Stimulated activated naive CD8-positive, alpha-beta T cell treated with anti-CD3 and anti-CD28 coated beads, Interleukin-15, Interleukin-2, amounts not matched to agents 100 ng/mL and 50 ng/mL, for 24 hours (primary cell): Measurements from ENCODE around the gene ADAMTS13.
"Not testable (repeated sequence)": the region's sequence is repeated elsewhere in the genome, so short reads cannot be mapped to it uniquely, and the experiment has no call there.

Experiments used
- H3K27ac Mint-ChIP-seq: one replicate; pipeline ENCODE4 v1.8.0; 2021; ENCODE audit warnings: mild to moderate bottlenecking, mixed read lengths
- H3K27me3 Mint-ChIP-seq: one replicate; pipeline ENCODE4 v1.8.0; 2021; ENCODE audit warnings: mixed read lengths
- H3K36me3 Mint-ChIP-seq: one replicate; pipeline ENCODE4 v1.8.0; 2021; ENCODE audit warnings: low read depth, mixed read lengths
- H3K4me1 Mint-ChIP-seq: one replicate; pipeline ENCODE4 v1.8.0; 2021; ENCODE audit warnings: low read depth, mixed read lengths
- H3K4me3 Mint-ChIP-seq: one replicate; pipeline ENCODE4 v1.8.0; 2021; ENCODE audit warnings: mild to moderate bottlenecking, mixed read lengths
- H3K9me3 Mint-ChIP-seq: one replicate; pipeline ENCODE4 v1.8.0; 2021; ENCODE audit warnings: mixed read lengths

Gene ADAMTS13

DNA sequence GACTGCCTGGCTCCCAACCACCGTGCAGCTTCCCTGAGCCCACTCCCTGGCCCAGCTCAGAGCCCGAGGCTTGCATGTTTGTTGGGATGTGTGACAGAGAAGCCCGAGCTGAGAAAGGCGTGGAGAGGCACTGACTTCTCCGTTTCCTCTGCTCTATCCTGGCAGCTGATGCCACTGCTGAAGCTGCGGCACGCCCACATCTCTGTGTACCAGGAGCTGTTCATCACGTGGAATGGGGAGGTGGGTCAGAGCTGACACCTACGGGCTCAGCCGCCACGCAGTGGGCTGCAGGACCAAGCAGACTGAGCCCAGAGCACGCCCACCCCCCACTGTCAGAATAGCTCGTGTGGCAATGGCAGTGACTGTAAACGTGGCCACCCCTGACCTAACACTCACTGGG is 36.7 kb upstream of the ADAMTS13 start:
- H3K4me1 Mint-ChIP-seq: no peaks in the 10 kb centered on the region
- no peak overlapping the region for H3K4me3 Mint-ChIP-seq
- H3K9me3 Mint-ChIP-seq: no peaks in the 10 kb centered on the region
- no peaks in the 10 kb centered on the region for H3K36me3 Mint-ChIP-seq
- H3K27ac Mint-ChIP-seq: no peak overlapping the region
- H3K27me3 Mint-ChIP-seq: peaks cover 3% of the 10 kb centered on the region

DNA sequence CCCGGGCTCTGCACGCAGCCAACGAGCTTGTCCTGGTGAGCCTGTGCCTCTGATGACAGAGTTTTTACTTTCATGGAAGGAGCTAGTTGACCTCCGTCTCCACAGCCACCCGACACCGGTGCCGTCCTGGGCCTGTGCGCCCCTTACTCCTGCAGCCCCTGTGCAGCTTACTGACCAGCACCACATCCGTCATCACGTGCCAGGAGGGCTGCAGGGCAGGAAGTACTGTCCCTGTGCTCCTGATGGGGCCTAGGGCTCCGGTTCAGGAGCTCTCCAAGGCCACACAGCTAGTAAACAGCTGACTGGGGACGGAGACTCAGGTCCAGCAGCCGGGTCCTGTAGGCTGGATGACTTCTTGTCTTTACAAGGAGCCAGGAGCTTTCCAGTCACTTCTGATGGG is 35.8 kb upstream of the ADAMTS13 start:
- H3K9me3 Mint-ChIP-seq: no peaks in the 10 kb centered on the region
- no peak overlapping the region for H3K4me3 Mint-ChIP-seq
- no peaks in the 10 kb centered on the region for H3K4me1 Mint-ChIP-seq
- H3K36me3 Mint-ChIP-seq: no peaks in the 10 kb centered on the region
- H3K27ac Mint-ChIP-seq: no peak overlapping the region
- peaks cover 3% of the 10 kb centered on the region for H3K27me3 Mint-ChIP-seq

DNA sequence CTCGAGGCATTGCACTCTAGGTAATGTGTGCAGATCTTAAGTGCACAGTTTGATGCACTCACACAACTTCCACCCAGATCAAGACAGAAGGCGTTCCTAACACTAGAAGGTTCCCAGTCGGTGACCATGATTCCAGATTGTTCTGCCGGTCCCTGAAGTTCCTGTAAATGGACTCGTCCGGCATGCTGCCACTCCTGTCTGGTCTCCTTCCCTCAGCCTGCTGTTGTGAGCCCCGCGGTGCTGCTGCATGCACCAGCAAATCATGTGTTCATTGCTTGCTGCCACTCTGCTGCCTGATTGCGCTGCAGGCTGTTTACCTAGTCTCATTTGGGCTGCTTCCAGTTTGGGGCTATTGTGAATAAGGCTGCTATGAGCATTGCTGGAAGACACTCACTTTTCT is 34.5 kb upstream of the ADAMTS13 start:
- Mint-ChIP-seq H3K9me3 (no peaks in the 10 kb centered on the region), H3K27me3 (peaks cover 3% of the 10 kb centered on the region), H3K4me3 (no peak overlapping the region), H3K27ac (no peak overlapping the region), H3K4me1 (no peaks in the 10 kb centered on the region), H3K36me3 (no peaks in the 10 kb centered on the region)

DNA sequence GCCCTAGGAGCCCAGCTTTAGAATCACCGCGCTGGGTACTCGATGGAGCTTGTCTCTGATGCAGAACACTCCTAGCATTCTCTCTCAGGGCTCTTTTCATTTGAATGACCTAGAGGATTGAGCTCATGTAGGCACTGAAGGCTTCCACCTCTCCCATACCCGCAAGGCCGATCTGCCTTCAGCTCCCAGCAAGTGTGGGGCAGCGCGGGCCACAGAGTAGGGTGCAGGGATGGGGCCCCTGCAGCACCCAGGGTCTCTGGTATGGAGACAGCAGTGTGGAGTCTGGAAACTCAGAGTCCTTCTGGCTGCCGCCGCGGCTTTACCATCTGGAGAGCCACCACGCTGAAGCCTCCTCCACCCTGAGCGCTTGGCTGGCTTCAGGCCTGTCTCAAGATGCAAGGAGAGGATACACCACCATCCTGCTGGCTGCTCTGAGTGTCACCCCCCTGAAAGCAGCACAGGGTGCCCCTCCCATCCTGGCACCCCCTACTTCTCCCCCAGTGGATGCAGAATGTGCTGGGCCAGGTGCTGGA is 33.1 kb upstream of the ADAMTS13 start:
- no peak overlapping the region for H3K27ac Mint-ChIP-seq

DNA sequence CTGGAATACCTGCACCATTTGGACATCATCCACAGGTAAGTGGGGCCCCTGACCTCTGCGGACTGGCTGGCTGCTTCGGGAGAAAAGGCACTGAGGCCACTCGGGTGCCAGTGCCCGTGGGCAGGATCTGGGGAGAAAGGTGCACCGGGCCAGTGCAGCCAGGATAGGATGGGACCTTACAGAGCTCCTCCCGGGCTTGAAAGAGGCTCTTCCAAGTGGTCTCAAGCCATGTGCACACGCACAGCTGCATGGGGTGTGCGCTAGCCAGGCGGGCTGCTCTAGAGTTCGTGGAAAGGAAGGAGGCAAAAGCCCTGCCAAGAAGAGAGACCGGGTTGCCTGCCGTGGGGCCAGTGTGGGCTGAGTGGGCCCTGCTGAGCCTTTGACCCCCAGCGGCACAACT is 32.6 kb upstream of the ADAMTS13 start:
- H3K9me3 Mint-ChIP-seq: no peaks in the 10 kb centered on the region
- no peak overlapping the region for H3K4me3 Mint-ChIP-seq
- no peak overlapping the region for H3K27ac Mint-ChIP-seq
- no peaks in the 10 kb centered on the region for H3K36me3 Mint-ChIP-seq
- H3K4me1 Mint-ChIP-seq: no peaks in the 10 kb centered on the region
- peaks cover 3% of the 10 kb centered on the region for H3K27me3 Mint-ChIP-seq

More for the DNA sequence above, 33.1 kb upstream of the ADAMTS13 start:
- Mint-ChIP-seq H3K27me3 (peaks cover 3% of the 10 kb centered on the region), H3K4me1 (no peaks in the 10 kb centered on the region), H3K4me3 (no peak overlapping the region), H3K9me3 (no peaks in the 10 kb centered on the region), H3K36me3 (no peaks in the 10 kb centered on the region)

DNA sequence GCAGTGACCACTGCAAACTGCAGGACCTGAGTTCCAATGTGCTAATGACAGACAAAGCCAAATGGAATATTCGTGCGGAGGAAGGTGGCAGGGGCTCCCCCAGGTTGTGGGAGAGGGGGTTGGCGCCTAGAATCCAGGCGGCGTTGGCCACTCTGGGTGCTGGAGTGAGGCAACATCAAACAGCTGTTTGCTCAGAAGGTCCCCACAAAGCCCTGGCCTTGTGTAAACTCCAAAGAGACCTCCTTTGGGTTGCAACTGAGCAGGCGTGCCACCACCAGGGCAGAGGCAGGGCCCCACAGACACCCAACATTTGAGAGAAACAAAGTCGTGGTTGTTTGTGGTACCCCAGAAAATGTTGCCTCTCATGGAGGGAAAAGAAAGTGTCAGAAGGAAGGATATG is 31.5 kb upstream of the ADAMTS13 start:
- Mint-ChIP-seq H3K4me3 (no peak overlapping the region), H3K36me3 (no peaks in the 10 kb centered on the region), H3K4me1 (no peaks in the 10 kb centered on the region), H3K27ac (no peak overlapping the region), H3K27me3 (peaks cover 3% of the 10 kb centered on the region), H3K9me3 (no peaks in the 10 kb centered on the region)

DNA sequence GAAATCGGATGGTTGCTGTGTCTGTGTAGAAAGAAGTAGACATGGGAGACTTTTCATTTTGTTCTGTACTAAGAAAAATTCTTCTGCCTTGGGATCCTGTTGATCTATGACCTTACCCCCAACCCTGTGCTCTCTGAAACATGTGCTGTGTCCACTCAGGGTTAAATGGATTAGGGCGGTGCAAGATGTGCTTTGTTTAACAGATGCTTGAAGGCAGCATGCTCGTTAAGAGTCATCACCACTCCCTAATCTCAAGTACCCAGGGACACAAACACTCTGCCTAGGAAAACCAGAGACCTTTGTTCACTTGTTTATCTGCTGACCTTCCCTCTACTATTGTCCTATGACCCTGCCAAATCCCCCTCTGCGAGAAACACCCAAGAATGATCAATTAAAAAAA is 30.7 kb upstream of the ADAMTS13 start:
- not testable (repeated sequence) for H3K27me3 Mint-ChIP-seq, H3K9me3 Mint-ChIP-seq, H3K27ac Mint-ChIP-seq, H3K4me3 Mint-ChIP-seq, H3K4me1 Mint-ChIP-seq, H3K36me3 Mint-ChIP-seq

DNA sequence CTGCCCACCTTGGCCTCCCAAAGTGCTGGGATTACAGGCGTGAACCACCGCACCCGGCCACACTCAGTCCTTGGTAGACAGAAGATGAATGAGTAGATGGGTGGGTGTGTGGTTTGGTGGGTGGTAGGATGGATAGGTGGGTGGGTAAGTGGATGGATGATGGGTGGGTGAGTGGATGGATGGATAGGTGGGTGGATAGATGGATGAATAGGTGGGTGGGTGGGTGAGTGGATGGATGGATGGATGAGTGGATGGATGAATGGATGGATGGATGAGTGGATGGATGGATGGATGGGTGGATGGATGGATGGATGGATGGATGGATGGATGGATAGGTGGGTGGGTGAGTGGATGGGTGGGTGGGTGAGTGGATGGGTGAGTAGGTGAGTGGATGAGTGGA is 29.9 kb upstream of the ADAMTS13 start:
- not testable (repeated sequence) for H3K27me3 Mint-ChIP-seq, H3K9me3 Mint-ChIP-seq, H3K36me3 Mint-ChIP-seq, H3K4me1 Mint-ChIP-seq, H3K4me3 Mint-ChIP-seq, H3K27ac Mint-ChIP-seq

DNA sequence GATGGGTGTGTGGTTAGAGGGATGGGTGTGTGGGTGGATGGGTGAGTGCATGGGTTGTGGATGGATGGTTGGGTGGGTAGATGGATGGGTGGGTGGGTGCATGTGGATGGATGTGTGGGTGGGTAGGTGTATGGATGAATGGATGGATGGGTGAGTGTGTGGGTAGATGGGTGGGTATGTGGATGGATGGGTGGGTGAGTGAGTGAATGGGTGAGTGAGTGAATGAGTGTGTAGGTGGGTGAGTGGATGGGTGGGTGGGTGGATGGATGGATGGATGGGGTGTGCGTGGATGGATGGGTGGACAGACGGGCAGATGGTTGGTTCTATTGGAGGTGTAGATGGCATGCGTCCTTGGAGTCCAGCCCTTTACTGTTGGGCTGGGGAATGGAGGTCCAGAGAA is 28.8 kb upstream of the ADAMTS13 start:
- Mint-ChIP-seq H3K9me3 (no peaks in the 10 kb centered on the region), H3K27me3 (peaks cover 3% of the 10 kb centered on the region), H3K36me3 (no peaks in the 10 kb centered on the region), H3K27ac (no peak overlapping the region), H3K4me1 (no peaks in the 10 kb centered on the region), H3K4me3 (no peak overlapping the region)

DNA sequence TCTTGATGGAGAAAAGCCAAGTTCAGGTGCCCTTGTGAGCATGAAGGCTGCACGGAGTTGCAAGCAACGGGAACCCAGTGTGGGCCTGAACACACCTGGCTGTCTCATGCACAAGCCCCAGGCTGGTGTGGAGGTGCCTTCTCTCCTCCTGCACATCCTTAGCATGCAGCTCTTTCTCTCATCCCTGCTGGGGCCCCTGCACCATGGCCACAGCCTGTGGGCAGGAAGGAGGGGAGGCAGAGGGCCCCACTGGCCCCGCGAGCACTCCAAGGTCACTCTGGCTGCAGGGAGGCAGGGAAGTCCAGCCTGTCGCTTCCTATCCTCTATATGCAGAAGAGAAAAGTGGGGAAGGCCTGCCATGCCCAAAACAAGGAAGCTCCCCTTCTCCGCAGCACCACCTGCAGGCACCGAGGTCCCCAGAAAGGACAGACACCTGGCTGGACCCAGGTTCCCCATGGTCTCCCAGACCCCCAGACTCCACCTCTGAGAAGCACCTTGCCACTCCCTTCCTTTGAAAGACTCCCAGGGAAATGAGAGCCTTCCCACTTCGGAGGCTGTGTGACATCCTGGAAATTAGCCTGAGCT is 27.4 kb upstream of the ADAMTS13 start:
- peaks cover 1% of the 10 kb centered on the region for H3K27me3 Mint-ChIP-seq
- no peak overlapping the region for H3K4me3 Mint-ChIP-seq
- no peaks in the 10 kb centered on the region for H3K9me3 Mint-ChIP-seq
- no peak overlapping the region for H3K27ac Mint-ChIP-seq
- no peaks in the 10 kb centered on the region for H3K36me3 Mint-ChIP-seq
- no peaks in the 10 kb centered on the region for H3K4me1 Mint-ChIP-seq

DNA sequence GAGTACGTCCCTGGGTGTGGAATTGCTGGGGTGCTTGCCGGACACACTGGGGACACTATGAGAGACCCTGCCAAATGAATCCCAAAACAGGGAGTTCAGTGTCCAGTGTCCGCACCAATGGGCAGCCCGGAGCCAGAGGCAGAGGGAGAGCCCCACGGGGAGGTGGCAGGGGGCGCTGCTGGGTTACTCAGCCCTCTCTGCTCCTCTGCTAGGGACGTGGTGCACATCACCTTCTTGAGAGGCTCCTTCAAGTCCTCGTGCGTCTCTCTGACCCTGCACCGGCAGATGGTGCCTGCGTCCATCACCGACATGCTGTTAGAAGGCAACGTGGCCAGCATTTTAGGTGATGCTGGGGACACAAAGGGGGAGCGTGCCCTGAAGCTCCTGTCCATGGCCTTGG is 25.2 kb upstream of the ADAMTS13 start:
- Mint-ChIP-seq H3K4me1 (no peaks in the 10 kb centered on the region), H3K27me3 (no peaks in the 10 kb centered on the region), H3K4me3 (no peak overlapping the region), H3K36me3 (no peaks in the 10 kb centered on the region), H3K27ac (no peak overlapping the region), H3K9me3 (no peaks in the 10 kb centered on the region)

DNA sequence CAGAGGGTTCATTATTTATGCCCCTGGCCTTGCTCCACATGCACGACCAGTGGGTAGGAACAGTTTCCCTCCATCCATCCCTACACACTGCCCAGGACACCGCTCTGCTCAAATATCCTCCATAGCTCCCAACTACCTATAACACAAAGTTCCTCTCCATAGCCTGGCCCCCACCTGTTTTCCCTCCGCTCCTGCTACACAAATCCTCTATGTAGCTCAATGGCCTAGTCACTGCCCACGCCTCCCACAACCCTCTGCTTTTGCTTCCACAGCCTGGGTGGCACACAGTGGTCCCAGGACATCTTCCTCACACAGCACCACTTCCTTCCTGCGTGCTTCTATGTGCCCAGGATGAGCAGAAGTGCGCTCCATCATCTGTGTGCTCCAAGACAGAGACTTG is 24.8 kb upstream of the ADAMTS13 start:
- no peaks in the 10 kb centered on the region for H3K9me3 Mint-ChIP-seq
- no peaks in the 10 kb centered on the region for H3K36me3 Mint-ChIP-seq

DNA sequence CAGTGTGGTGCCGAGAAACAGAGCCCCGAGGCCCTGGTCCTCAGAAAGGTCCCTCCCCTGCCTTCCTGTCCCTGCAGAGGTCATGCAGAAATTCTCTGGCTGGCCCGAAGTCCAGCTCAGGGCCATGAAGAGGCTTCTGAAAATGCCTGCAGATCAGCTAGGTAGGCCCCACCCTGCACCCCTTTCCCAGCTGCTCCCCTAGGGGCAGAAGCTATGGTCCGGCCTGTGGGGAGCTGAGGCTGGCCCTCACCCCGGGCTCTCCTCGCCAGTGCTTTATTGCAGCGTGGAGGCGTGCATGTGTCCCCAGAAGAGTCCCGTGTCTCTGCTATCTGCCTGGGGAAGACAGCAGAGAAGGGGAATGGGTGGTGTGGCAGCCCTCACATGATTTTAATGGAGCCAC is 24.3 kb upstream of the ADAMTS13 start:
- no peaks in the 10 kb centered on the region for H3K4me1 Mint-ChIP-seq
- H3K9me3 Mint-ChIP-seq: no peaks in the 10 kb centered on the region
- no peak overlapping the region for H3K4me3 Mint-ChIP-seq
- H3K27me3 Mint-ChIP-seq: no peaks in the 10 kb centered on the region
- no peaks in the 10 kb centered on the region for H3K36me3 Mint-ChIP-seq
- no peak overlapping the region for H3K27ac Mint-ChIP-seq

More for the DNA sequence above, 24.8 kb upstream of the ADAMTS13 start:
- H3K27ac Mint-ChIP-seq: no peak overlapping the region
- no peak overlapping the region for H3K4me3 Mint-ChIP-seq
- no peaks in the 10 kb centered on the region for H3K27me3 Mint-ChIP-seq
- no peaks in the 10 kb centered on the region for H3K4me1 Mint-ChIP-seq

DNA sequence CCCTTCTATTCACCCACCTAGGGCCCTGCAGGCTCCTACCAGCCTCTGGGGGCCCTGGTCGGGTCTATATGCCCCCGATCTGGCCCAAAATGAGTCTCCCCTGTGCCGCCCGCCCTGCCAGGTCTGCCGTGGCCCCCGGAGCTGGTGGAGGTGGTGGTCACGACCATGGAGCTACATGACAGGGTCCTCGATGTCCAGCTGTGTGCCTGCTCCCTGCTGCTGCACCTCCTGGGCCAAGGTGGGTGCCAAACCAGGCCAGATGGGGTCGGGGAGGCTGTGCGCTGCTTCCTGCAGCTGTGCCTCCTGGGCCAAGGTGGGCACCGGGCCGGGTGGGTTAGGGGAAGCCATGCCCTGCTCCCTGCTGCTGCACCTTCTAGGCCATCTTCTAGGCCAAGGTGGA is 21.9 kb upstream of the ADAMTS13 start:
- H3K36me3 Mint-ChIP-seq: peaks cover 6% of the 10 kb centered on the region
- no peaks in the 10 kb centered on the region for H3K27me3 Mint-ChIP-seq
- H3K9me3 Mint-ChIP-seq: no peaks in the 10 kb centered on the region
- H3K4me3 Mint-ChIP-seq: no peak overlapping the region
- H3K27ac Mint-ChIP-seq: no peak overlapping the region
- peaks cover 5% of the 10 kb centered on the region for H3K4me1 Mint-ChIP-seq

DNA sequence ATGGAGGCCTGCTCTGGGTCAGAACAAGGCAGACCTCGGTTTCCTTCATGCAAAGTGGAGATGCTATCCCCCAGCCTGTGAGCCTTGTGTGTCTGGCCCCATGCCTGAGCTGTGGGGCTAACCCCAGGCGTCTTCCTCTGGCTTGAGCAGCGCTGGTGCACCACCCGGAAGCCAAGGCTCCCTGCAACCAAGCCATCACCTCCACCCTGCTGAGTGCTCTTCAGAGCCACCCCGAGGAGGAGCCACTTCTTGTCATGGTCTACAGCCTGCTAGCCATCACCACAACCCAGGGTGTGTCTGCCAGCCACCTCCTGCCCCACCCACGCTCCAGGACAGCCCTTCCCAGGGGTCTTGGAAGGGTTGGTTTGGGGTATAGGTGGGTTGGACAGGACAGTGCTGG is 20.6 kb upstream of the ADAMTS13 start:
- H3K27me3 Mint-ChIP-seq: no peaks in the 10 kb centered on the region
- H3K4me3 Mint-ChIP-seq: no peak overlapping the region
- H3K9me3 Mint-ChIP-seq: no peaks in the 10 kb centered on the region
- no peak overlapping the region for H3K27ac Mint-ChIP-seq
- peaks cover 5% of the 10 kb centered on the region for H3K4me1 Mint-ChIP-seq
- H3K36me3 Mint-ChIP-seq: peaks cover 19% of the 10 kb centered on the region

DNA sequence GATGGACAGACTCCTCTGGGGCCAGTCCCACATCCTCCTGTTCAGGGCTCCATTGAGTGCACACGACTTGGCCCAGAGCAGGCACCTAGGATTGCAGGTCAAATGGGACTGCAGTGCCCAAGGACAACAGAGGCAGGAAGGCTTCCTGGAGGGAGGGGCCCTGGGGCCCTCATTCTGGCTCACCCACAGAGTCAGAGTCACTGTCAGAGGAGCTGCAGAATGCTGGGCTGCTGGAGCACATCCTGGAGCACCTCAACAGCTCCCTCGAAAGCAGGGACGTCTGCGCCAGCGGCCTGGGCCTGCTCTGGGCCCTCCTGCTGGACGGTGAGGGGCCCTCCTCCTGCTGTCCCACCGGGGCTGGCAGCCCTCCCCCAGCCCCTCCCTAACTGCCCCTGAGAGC is 19.5 kb upstream of the ADAMTS13 start:
- no peaks in the 10 kb centered on the region for H3K27me3 Mint-ChIP-seq
- no peak overlapping the region for H3K4me3 Mint-ChIP-seq
- H3K27ac Mint-ChIP-seq: no peak overlapping the region
- H3K4me1 Mint-ChIP-seq: peaks cover 15% of the 10 kb centered on the region
- H3K9me3 Mint-ChIP-seq: no peaks in the 10 kb centered on the region
- H3K36me3 Mint-ChIP-seq: peaks cover 30% of the 10 kb centered on the region
